Measurements from ENCODE around the gene CHRNB2.

Gene CHRNB2

DNA sequence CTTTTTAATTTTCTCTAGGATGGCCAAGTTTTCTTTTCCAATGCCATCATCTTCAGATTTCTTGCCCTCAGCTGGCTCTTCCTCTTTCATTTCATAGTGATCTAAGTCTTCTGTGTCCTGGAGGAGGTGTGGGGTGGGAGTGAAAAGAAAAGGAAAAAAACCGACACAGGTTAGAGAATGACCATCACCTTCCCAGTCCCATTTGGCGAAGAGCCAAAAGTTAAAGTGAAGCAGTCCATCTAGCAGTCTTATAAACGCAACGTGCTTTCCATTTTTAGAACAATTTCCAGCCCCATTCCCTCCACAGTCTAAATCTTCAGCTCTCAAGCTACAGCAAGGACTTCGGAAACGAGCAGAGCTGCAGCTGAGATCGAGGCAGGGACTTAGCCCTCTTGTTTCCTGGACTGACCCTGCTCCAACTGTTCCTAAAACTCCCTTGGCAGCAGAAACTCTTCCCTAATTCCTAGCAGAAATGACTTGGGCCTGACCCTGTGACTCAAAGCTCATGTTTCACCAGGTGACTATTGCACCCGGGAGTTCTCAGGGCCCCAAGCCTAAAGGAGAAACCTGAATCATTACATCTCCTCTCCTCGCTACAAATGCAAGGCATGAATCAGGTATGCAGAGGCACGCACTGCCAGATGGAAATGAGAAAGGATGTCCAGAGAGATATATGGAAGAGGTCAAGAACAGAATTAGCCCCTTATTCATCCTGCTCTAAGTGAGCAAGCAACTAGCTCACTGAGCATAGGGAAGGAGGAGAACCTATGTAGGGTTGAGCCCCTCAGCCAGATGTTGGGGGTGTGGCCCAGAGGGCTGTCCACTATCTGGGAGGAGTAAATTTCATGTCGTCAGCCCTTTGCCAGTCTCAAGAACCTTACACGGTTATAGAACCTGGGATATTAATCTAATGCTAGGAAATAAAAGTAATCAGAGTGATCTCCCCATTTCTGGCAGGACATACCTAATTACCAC, 14.2 kb upstream of the CHRNB2 start:
- no peak for DNase-seq (ENCODE audit: low read depth)

DNA sequence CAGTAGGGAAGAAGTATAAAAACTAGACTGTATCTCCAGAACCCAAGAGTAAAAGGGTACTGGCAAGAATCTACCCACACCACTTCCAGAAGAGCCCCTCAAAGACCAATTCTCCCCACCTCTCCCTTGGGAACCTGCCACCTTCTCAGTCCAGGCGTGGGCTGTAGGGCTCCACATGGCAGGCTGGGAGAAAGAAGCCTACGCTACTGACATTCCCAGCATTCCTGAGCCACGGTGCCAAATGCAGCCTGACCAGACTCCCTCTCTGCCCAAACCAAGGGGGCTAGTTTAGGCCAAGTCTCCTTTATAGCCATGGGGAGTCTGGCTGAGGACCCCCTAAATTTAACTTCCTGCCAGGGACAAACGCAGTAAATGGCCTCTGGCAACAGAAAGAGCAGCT, 11.2 kb upstream of the CHRNB2 start:
- peak; percentile 62 for DNase-seq (ENCODE audit: low read depth)

DNA sequence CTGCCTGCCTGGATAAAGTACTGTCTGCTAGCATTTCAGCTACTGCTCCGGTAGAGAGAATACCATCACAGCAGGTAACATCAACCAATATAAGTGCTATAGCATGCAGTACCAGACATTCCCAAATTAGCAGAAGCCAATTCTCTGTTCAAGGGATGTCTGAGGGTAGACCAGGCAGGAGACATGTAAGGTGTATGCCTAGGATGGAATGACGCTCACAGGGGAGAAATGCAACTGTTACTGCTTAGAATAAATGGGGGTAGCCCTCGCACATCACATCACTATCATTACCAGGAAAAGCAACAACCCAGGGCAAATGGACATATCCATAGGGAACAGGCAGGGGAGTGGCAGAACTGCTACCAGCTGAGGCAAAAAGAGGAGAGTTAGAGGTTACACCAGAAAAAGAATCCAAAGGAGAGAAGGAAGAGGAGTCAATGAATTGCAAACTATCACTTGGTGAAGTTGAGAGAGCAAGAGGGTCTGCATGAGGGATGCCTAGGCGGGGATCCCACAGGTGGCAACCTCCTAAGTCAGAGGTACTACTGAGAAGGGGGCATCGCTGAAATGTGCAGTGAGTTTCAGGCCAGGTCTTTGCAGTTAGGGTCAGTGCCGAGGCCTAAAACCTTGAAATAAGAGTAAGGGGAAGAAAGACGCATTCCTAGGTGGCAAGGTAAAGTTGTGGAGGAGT, 10.2 kb upstream of the CHRNB2 start:
- no peak for DNase-seq (ENCODE audit: low read depth)

DNA sequence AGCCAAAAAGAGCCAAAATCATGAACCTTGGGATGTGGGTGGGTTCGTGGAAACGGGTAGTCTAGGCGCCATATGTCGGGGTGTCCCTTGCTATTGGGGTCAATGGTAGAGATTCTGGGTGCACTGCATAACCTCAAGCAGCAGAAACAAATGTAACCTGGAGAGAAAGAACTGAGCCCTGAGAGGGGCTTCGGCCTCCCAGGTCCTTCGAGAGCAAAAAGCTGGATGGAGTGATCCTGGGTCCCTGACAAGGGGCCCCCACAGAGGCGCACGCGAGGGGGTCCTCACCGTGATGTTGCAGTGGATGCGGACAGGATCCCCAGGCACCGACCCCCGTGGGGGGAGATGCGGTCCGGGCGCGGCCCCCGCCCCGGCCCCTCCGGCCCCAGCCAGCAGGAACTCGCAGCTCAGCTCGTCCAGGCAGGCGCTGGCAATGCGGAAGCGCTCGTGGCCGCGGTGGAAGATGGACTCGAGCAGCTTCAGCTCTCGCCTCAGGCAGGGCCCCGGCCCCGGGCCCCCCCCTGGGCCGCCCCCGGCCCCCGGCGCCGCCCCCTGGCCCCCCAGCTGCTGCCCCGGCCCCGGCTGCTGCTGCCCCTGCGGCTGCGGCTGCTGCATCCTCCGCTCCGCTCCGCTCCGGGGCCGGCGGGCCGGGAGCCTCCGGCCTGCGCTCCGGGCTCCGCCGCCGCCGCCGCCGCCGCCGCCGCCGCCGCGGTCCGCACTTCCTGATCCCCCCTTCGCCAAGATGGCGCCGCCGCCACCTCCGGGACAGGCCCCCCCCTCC, 9.4 kb upstream of the CHRNB2 start, which contains the start of gene UBE2Q1:
Gene UBE2Q1 (minus strand): TSS at position 724 of the 781 bp plus-strand sequence. CDS start 109 bp downstream, at position 615.
- DNase-seq (ENCODE audit: low read depth): peak; percentile 53

DNA sequence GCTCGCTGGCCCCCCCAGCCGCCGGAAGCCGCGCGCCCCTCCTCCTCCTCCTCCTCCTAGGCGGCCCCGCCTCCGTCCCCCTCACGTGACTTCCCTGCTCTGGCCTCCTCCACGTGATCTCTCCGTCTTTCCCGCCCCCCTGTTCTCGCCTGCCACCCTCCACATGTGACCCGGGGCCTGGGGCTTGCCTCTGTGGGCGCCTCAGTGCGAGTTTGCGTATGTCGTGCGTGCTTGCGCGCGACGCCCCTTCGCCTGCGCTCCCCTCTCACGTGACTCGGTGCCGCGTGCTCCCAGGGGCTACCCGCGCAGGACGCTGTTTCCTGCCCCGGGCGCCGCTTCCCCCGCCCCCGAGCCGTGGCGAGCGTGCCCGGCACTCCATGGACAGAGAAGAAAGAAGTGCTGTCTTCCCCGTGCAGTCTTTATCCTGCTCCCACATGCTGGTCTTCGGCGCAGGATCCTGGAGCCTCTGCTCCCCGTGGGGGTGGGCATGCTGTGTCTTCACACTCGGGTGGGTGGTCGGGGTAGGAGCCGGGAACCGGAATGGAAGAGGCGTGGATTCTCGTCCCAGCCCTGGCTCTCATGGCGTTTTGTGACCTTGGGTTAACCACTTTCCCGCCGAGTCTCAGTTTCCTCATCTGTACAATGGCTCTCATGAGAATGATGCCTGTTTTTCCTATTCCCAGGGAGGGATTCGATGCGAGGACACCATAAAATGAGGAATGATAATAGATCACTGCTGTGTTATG, 8.7 kb upstream of the CHRNB2 start:
- peak; percentile 99 for DNase-seq (ENCODE audit: low read depth)

DNA sequence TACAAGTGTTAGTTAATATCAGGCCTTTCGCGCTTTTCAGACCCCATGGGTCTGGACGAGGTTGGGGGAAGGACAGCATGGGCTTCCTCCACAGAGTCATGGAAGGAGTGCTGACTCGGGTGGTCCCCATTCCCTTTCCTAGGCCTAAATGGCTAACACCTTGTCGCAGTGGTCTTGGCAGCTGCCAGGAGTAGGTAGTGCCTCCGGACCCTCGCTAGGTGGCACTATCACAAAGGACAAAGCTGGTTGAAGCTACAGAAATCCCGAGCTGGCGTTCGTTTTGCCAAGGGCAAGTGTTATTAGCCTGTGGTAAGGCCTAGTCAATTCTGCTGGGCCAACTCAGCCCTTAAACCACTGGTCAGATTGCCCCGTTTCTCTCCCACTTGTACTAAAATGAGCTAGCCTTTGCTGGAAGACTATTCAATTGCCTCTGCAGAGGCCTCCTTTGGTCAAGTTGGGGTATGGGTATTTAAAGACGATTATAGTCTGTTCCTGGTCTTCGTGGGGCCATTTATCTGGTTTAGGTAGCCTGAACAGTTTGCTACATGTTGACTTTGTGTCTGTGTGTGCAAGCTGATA, 8.0 kb upstream of the CHRNB2 start:
- DNase-seq (ENCODE audit: low read depth): peak; percentile 91

DNA sequence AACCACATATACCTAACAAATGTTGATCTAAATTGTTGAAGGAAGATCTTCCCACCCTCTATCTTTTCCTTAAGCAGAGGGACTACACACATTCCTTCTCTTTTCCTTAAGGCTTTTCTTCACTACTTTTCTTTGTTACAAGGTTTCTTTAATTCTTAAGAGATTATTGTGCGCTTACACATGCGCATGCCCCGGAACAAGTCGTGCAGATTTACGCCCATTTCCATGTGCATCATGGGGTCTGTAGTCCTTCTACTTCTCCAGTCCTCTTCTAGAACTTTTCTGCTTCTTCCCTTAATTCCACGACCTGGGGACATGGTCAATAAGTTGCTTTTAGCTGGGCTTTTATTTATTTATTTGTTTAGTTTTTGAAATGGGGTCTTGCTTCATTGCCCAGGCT, 1.7 kb upstream of the CHRNB2 start:
- DNase-seq (ENCODE audit: low read depth): no peak

DNA sequence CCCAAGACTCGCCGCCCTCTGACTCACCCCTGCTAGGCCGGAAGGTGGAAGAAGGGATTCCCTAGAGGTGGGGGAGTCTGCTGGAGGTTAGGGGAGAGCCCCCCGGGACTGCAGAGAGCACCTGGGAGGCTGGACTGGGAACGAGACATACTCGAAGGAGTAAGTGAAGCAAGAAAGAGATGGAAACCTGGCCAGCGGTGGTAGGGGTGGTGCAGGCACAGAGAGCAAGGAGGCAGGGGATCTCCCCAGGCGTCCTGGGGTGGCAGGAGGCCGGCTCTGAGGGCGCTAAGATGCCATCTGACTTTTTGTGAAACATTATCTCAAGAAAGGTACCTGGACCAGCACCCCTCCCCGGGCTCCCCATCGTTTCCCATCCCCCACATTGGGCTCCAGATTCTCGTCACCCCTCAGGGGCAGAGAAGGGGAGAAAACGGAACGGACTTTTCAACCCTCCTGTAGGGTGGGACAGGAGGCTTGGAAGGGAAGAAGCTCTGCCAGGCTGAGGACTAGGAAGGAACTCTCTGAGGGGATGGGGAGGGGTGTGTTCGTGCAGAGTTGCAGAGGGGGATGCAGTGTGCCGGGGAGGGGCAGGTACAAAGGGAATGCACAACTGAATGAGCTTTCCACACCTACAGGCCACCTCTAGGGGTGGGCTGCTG, 708 bp downstream of the CHRNB2 start:
- no peak for DNase-seq (ENCODE audit: low read depth)

DNA sequence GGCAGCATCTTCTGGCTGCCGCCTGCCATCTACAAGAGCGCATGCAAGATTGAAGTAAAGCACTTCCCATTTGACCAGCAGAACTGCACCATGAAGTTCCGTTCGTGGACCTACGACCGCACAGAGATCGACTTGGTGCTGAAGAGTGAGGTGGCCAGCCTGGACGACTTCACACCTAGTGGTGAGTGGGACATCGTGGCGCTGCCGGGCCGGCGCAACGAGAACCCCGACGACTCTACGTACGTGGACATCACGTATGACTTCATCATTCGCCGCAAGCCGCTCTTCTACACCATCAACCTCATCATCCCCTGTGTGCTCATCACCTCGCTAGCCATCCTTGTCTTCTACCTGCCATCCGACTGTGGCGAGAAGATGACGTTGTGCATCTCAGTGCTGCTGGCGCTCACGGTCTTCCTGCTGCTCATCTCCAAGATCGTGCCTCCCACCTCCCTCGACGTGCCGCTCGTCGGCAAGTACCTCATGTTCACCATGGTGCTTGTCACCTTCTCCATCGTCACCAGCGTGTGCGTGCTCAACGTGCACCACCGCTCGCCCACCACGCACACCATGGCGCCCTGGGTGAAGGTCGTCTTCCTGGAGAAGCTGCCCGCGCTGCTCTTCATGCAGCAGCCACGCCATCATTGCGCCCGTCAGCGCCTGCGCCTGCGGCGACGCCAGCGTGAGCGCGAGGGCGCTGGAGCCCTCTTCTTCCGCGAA, 3.8 kb downstream of the CHRNB2 start:
- no peak for DNase-seq (ENCODE audit: low read depth)

DNA sequence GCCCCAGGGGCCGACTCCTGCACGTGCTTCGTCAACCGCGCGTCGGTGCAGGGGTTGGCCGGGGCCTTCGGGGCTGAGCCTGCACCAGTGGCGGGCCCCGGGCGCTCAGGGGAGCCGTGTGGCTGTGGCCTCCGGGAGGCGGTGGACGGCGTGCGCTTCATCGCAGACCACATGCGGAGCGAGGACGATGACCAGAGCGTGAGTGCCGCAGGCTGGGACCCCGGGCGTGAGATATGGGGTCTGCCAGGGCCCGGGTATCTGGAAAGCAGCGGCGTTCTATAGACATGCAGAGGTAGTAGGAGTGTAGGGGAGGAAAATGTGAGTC, 4.3 kb downstream of the CHRNB2 start:
- no peak for DNase-seq (ENCODE audit: low read depth)

DNA sequence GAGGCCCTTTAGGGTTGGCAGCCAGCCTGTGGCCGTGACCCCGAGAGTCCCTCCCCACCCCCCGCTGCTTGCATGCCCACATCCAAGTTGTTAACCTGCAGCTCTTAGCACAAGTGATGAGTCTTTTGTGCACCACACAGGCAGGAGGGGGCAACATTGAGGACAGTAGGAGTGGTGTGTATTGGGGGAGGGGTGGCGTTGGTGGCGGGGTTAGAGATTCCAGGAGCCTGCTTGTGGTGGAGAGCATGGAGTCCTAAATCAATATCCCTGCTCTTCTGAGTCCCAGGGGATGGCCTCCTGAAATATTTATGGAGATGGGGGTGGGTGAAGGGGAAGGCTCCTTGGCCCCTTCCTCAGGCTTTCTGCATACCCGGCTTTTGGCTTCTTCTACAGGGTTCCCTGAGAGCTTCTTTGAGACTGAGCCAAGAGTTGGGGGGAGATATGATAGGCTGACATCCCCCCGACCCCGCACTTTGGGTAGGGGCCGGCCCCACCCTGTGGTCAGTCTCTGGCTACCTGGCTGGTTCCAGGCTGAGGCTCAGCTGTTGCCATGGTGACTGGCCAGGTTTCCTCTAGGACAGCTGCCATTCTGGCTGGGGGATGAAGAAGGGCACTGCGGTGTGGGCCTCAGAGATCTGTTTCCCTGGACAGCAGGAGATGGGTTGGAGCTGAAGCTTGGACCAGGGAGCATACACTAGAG, 5.0 kb downstream of the CHRNB2 start:
- DNase-seq (ENCODE audit: low read depth): no peak

DNA sequence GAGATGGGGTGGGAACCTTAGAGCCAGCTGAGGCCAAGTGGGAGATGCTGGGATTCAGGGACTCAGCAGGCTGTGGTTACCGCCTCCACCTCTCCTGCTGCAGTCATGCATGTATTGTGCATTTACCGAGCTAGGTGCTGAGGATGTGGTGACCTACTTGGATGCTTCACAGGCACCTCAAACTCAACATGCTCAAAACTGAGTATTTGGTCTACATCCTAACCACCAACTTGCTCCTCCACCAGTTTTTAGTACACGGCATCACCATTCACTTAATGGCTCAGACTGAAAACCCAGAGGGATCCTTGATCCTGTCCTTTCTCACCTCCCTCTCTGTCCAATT, 5.6 kb downstream of the CHRNB2 start:
- DNase-seq (ENCODE audit: low read depth): no peak

DNA sequence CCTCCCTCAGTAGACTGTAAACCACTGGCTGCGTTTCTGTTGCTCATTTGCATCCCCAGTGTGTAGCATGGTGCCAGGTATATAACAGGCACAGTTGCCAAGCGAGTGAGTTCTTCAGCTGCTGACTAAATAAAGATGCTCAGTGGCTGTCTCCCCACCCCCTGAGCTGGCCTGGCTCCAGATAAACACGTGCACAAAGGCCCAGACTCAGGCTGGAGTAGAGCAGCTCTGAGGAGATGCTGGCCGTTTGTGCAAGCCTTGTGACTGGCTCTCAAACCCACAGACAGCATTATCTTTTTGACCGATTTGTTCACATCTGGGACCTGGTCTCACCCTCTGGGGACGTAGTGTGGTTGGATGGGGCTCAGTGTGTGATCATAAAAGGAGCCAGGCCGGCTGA, 7.1 kb downstream of the CHRNB2 start:
- peak; percentile 45 for DNase-seq (ENCODE audit: low read depth)

DNA sequence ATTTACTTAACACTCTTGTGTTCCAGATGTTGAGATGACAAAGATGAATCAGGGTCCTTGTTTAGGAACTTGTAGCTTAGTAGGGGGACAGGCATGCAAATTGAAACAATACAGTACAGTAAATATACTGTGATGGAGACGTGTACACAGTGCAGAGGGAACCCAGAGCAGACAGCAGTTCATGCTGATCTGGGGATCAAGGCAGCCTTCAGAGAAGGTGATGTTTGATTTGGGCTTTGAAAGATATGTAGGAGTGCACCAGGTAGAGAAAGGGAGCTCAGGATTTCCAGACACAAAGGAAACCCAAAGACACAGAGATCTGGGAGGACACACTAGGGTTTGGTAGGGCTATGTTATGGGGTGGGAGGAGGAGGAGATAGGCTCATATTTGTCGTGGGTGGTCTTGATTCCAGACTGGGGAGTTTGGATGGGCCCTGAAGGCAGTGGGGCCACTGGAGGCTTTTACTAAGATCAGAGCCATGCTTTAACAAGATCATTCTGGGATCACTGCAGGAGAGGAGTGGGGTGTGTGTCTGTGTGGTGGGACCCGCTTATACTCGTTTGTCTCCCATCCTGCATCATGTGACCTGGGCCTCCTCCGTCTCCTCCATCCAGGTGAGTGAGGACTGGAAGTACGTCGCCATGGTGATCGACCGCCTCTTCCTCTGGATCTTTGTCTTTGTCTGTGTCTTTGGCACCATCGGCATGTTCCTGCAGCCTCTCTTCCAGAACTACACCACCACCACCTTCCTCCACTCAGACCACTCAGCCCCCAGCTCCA, 7.8 kb downstream of the CHRNB2 start:
- no peak for DNase-seq (ENCODE audit: low read depth)

DNA sequence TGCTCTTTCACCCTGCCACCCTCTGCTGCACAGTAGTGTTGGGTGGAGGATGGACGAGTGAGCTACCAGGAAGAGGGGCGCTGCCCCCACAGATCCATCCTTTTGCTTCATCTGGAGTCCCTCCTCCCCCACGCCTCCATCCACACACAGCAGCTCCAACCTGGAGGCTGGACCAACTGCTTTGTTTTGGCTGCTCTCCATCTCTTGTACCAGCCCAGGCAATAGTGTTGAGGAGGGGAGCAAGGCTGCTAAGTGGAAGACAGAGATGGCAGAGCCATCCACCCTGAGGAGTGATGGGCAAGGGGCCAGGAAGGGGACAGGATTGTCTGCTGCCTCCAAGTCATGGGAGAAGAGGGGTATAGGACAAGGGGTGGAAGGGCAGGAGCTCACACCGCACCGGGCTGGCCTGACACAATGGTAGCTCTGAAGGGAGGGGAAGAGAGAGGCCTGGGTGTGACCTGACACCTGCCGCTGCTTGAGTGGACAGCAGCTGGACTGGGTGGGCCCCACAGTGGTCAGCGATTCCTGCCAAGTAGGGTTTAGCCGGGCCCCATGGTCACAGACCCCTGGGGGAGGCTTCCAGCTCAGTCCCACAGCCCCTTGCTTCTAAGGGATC, 8.5 kb downstream of the CHRNB2 start:
- DNase-seq (ENCODE audit: low read depth): no peak

DNA sequence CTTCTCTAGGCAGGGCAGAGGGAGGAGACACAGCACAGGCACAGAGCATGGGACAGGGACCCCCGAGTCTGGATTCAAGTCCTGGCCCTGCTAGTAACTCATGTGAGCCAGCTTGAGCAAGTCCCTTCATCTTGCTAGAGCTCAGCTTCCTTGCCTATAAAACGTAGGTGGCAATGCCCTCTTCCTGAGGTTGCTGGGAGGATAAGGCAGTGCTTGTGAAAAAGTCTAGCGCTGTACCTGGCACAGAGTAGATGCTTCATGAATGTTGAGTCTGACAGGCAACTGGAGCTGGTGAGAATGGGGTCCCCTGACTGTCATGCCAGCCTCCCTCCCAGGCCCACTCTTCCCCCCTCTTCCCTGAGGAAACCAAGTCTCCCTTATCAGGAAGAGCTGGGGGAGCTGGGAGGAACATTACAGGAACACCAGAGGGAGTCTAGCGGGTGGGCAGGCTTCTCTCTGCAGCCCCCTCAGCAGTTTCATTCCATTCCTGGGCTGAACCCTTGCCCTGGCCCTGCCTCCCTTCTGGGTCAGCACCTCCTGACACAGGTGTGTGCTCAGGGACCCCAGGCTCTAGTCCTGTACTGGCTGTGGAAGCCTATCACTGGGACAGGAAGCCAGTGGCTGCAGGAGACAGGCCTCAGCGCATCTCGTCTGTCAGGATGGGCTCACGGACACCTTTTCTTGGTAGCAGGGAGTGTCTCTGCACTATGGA, 9.9 kb downstream of the CHRNB2 start:
- no peak for DNase-seq (ENCODE audit: low read depth)

DNA sequence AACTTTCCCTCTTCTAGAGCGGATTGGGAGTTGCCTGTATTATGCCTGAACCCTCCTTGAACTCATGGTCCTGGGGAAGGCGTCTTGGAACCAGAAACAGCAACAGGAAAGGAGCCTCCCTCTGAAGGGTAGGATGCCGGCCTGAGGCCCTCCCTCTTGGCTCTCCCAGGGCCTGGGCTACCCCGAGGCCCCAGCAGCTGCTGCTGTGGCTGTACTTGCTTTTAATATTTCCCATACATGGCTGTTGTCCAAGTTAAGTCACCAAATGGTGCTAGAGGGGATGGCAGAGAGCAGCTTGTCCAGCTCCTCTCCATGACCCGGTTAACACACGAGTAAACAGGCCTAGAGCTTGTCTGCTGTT, 10.5 kb downstream of the CHRNB2 start:
- DNase-seq (ENCODE audit: low read depth): no peak

DNA sequence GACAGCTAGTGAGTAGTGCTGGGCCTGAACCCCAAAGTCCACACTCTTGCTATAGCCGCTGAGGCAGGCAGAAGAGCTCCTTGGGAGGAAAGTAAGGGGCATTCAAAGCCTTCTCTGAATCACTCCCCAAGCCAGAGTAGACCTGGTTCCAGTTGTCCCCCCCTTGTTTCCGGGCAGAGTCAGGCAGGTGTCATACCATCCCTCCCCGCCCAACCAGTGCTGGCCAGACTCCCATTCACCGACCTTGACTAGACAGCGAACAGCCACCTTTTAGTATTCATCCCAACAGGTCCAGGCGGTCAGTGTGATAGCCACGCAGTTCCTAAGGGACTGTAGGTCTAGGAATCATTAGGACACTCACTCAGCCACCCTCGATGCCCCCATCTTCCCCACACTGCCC, 11.8 kb downstream of the CHRNB2 start:
- no peak for DNase-seq (ENCODE audit: low read depth)
